H1 (cell line): ENCODE measurements around the gene UBE2E1. TPM values are rescaled to one million over a fixed set of nuclear protein-coding genes. Genes with fewer than 3 reads are reported as not detected.

Experiments
- CTCF ChIA-PET: fragments of 300-600 bp; sonication (Branson Sonifier 250); formaldehyde crosslinking; loops from one replicate; lab custom pipeline; 2021; ENCODE audit not compliant: partially characterized antibody; lab: Charles Lee
- POLR2A ChIA-PET: fragments of 300-600 bp; sonication (Branson Sonifier 250); formaldehyde crosslinking; loops from one replicate; lab custom pipeline; 2021; ENCODE audit warnings: inconsistent platforms; ENCODE audit not compliant: partially characterized antibody; lab: Charles Lee
- DNase-seq, 2 experiments: peaks; one replicate each; pipeline versions ENCODE4 v3.0.0 to v3.0.0-alpha.2; 2010 to 2022; ENCODE audit warnings: low spot score in 2 of 2, low read depth in 1 of 2, mixed read lengths in 1 of 2
- FAIRE-seq: peaks from 2 replicates; lab custom pipeline; 2011; peaks lifted over from hg19 to GRCh38; lab: Jason Lieb, UNC
- H2AFZ ChIP-seq: 2 replicates; pipeline ENCODE4 v1.8.1; 2012; ENCODE audit warnings: low read length, inconsistent platforms
- H2AK5ac ChIP-seq: 2 replicates; pipeline ENCODE4 v1.6.1; 2013; ENCODE audit warnings: low read depth, low read length
- H2BK120ac ChIP-seq: replicated peaks from 2 replicates; pipeline ENCODE3; 2013; ENCODE audit warnings: low read depth, low read length, inconsistent platforms
- H2BK12ac ChIP-seq: 2 replicates; pipeline ENCODE4 v1.6.1; 2013; ENCODE audit warnings: low read depth, low read length
- H2BK15ac ChIP-seq: 2 replicates; pipeline ENCODE4 v1.6.1; 2013; ENCODE audit warnings: low read length
- H2BK20ac ChIP-seq: 2 replicates; pipeline ENCODE4 v1.6.1; 2013; ENCODE audit warnings: low read length
- H2BK5ac ChIP-seq: 2 replicates; pipeline ENCODE4 v1.6.1; 2013; ENCODE audit warnings: low read depth, low read length
- H3K14ac ChIP-seq: 2 replicates; pipeline ENCODE4 v1.6.1; 2013; ENCODE audit warnings: inconsistent platforms; ENCODE audit not compliant: insufficient read length
- H3K18ac ChIP-seq: 2 replicates; pipeline ENCODE4 v1.6.1; 2013; ENCODE audit warnings: low read length; ENCODE audit errors: extremely low read depth
- H3K23ac ChIP-seq: 2 replicates; pipeline ENCODE4 v1.6.1; 2013; ENCODE audit warnings: inconsistent platforms; ENCODE audit not compliant: insufficient read length
- H3K23me2 ChIP-seq: 2 replicates; pipeline ENCODE4 v1.6.1; 2013; ENCODE audit warnings: low read depth, low read length
- H3K27ac ChIP-seq: 2 replicates; pipeline ENCODE4 v1.6.1; 2011; ENCODE audit warnings: low read depth, low read length, inconsistent platforms
- H3K27me3 ChIP-seq, 4 experiments: replicated peaks in 1 of 4; 1 replicate in 1 of 4; 2 replicates in 3 of 4; pipeline versions ENCODE4 v1.6.1 to v1.8.1; 2011 to 2013; ENCODE audit warnings: low read length in 3 of 4, mild to moderate bottlenecking in 3 of 4, inconsistent platforms in 2 of 4, mixed read lengths in 2 of 4, moderate library complexity in 1 of 4; ENCODE audit not compliant: control insufficient read depth in 3 of 4, insufficient read depth in 3 of 4; ENCODE audit errors: extremely low read depth in 1 of 4
- H3K36me3 ChIP-seq, 4 experiments: 2 replicates each; pipeline versions ENCODE4 v1.6.1 to v1.8.1; 2011 to 2013; ENCODE audit warnings: mild to moderate bottlenecking in 4 of 4, low read length in 3 of 4, moderate library complexity in 2 of 4, control low read depth in 1 of 4, inconsistent platforms in 1 of 4; ENCODE audit not compliant: insufficient read depth in 4 of 4, control insufficient read depth in 2 of 4
- H3K4ac ChIP-seq: replicated peaks from 2 replicates; pipeline ENCODE3; 2013; ENCODE audit warnings: low read length, low read depth, mixed read lengths, inconsistent platforms; ENCODE audit not compliant: insufficient read length
- H3K4me1 ChIP-seq, 4 experiments: replicated peaks in 1 of 4; 1 replicate in 1 of 4; 2 replicates in 3 of 4; pipeline versions ENCODE4 v1.6.1 to v1.8.1; 2011 to 2013; ENCODE audit warnings: low read length in 3 of 4, inconsistent platforms in 2 of 4, mixed read lengths in 1 of 4; ENCODE audit not compliant: insufficient read depth in 4 of 4, control insufficient read depth in 3 of 4
- H3K4me2 ChIP-seq, 2 experiments: 2 replicates each; pipeline versions ENCODE4 v1.6.1 to v1.8.1; 2011 to 2013; ENCODE audit warnings: low read depth in 2 of 2, low read length in 2 of 2, control low read depth in 1 of 2, inconsistent platforms in 1 of 2, mild to moderate bottlenecking in 1 of 2; ENCODE audit not compliant: insufficient read depth in 1 of 2
- H3K4me3 ChIP-seq, 4 experiments: fragments of 200-600, 300-600 bp in 1 of 4; sonication (generic), shearing (Covaris generic), sonication (Bioruptor Twin) in 1 of 4; 2 replicates each; pipeline versions ENCODE4 v1.5.1 to v1.8.1; 2011 to 2016; ENCODE audit warnings: low read length in 4 of 4, low read depth in 3 of 4, control low read depth in 2 of 4, inconsistent platforms in 2 of 4, mild to moderate bottlenecking in 2 of 4, mixed read lengths in 1 of 4, moderate library complexity in 1 of 4; ENCODE audit not compliant: insufficient read depth in 2 of 4; ENCODE audit errors: extremely low read depth in 1 of 4
- H3K56ac ChIP-seq: replicated peaks from 2 replicates; pipeline ENCODE3; 2013; ENCODE audit warnings: low read depth, mild to moderate bottlenecking, mixed read lengths, low read length, inconsistent platforms; ENCODE audit not compliant: insufficient read length
- H3K79me1 ChIP-seq: 2 replicates; pipeline ENCODE4 v1.6.1; 2013; ENCODE audit warnings: low read depth, low read length, control low read depth
- H3K79me2 ChIP-seq, 2 experiments: 2 replicates each; pipeline versions ENCODE4 v1.6.1 to v1.8.1; 2012 to 2013; ENCODE audit warnings: low read length in 2 of 2, mild to moderate bottlenecking in 2 of 2, inconsistent platforms in 1 of 2; ENCODE audit not compliant: insufficient read depth in 2 of 2, control insufficient read depth in 1 of 2
- H3K9ac ChIP-seq, 4 experiments: replicated peaks in 1 of 4; 1 replicate in 1 of 4; 2 replicates in 3 of 4; pipeline versions ENCODE4 v1.6.1 to v1.8.1; 2011 to 2013; ENCODE audit warnings: low read depth in 3 of 4, low read length in 3 of 4, control low read depth in 2 of 4, mild to moderate bottlenecking in 2 of 4, moderate library complexity in 2 of 4, inconsistent platforms in 1 of 4; ENCODE audit errors: extremely low read depth in 1 of 4
- H3K9me3 ChIP-seq, 2 experiments: 2 replicates each; pipeline versions ENCODE4 v1.6.1 to v1.8.1; 2012 to 2013; ENCODE audit warnings: mild to moderate bottlenecking in 2 of 2, moderate library complexity in 2 of 2, control low read depth in 1 of 2, inconsistent platforms in 1 of 2, low read depth in 1 of 2, low read length in 1 of 2, mixed read lengths in 1 of 2; ENCODE audit not compliant: insufficient read depth in 2 of 2
- H4K20me1 ChIP-seq, 2 experiments: replicated peaks in 1 of 2; 2 replicates each; pipeline versions ENCODE3 to v1.8.1; 2011 to 2013; ENCODE audit warnings: inconsistent platforms in 2 of 2, low read length in 2 of 2, mild to moderate bottlenecking in 1 of 2; ENCODE audit not compliant: insufficient read depth in 2 of 2, control insufficient read depth in 1 of 2
- H4K5ac ChIP-seq: 2 replicates; pipeline ENCODE4 v1.6.1; 2013; ENCODE audit warnings: low read length, low read depth, mixed read lengths, inconsistent platforms; ENCODE audit not compliant: insufficient read length
- H4K8ac ChIP-seq: 2 replicates; pipeline ENCODE4 v1.8.0; 2013; ENCODE audit warnings: mild to moderate bottlenecking, moderate library complexity, low read length, inconsistent platforms; ENCODE audit not compliant: insufficient read depth; ENCODE audit errors: extremely low read depth
- H4K91ac ChIP-seq: replicated peaks from 2 replicates; pipeline ENCODE3; 2013; ENCODE audit warnings: low read length, mixed read lengths, inconsistent platforms; ENCODE audit not compliant: insufficient read length
- HDAC2 ChIP-seq, 2 experiments: fragments of 300-600 bp in 1 of 2; sonication (generic) in 1 of 2; IDR thresholded peaks; 2 replicates each; pipeline ENCODE4 v1.6.1; 2011 to 2012; ENCODE audit warnings: low read depth in 2 of 2, low read length in 2 of 2, mild to moderate bottlenecking in 2 of 2, moderate library complexity in 2 of 2, borderline replicate concordance in 1 of 2, inconsistent platforms in 1 of 2
- JUN ChIP-seq: IDR thresholded peaks from 2 replicates; pipeline ENCODE4 v1.6.1; 2011; ENCODE audit warnings: low read depth, mild to moderate bottlenecking, improper control_type of control experiment, low read length
- KDM1A ChIP-seq: fragments of 200-600, 300-600 bp; sonication (generic); IDR thresholded peaks from 2 replicates; pipeline ENCODE4 v1.7.1; 2016; ENCODE audit warnings: mild to moderate bottlenecking, low read length, borderline replicate concordance
- SP1 ChIP-seq: IDR thresholded peaks from 2 replicates; pipeline ENCODE4 v1.6.1; 2011; ENCODE audit warnings: low read depth, low read length
- WGBS, 2 experiments: shearing (Covaris generic) in 1 of 2; methylation state at CpG; one replicate each; pipeline versions ENCODE4 v1.1.6 to v1.1.7; 2013 to 2015; ENCODE audit warnings: low lambda C conversion rate in 2 of 2, mixed read lengths in 2 of 2, inconsistent platforms in 1 of 2, low coverage in 1 of 2, missing lambda C conversion rate in 1 of 2; ENCODE audit not compliant: insufficient replicate concordance in 2 of 2, insufficient coverage in 1 of 2, insufficient read length in 1 of 2; ENCODE audit errors: extremely low coverage in 1 of 2, missing lambda C conversion rate in 1 of 2; 5-methylcytosine and 5-hydroxymethylcytosine counted together
- polyA plus RNA-seq, 7 experiments: library from polyadenylated mRNA; depleted of rRNA in 3 of 7; stranded (reverse) in 5 of 7; unstranded in 2 of 7; fragments of >200 nt in 5 of 7; fragments of 200-250 nt in 2 of 7; gene quantifications; 1 replicate in 5 of 7; 2 replicates in 1 of 7; 4 replicates in 1 of 7; pipeline versions ENCODE4 v1.2.1 to v1.2.3, GENCODE V29; 2011 to 2013; ENCODE audit warnings: missing spikeins in 2 of 7, mixed read lengths in 2 of 7
- total RNA-seq: library from RNA; stranded (reverse); fragmentation: NEBNext Ultra II Directional; extraction: Animal tissue kit (Norgen Biotek cat#: 25700); gene quantifications from 2 replicates; pipeline ENCODE4 v1.2.1, GENCODE V29; 2021

Gene UBE2E1
- total and polyA plus RNA-seq, 2 of the 8 experiments (the other 6 are each of a cell fraction or from before 2014, with no cell fraction given): 109 to 141 TPM

GRCh38 chr3:23791678-23792077, 14.1 kb upstream of the UBE2E1 start:
- H3K56ac ChIP-seq: no peak overlapping the region
- H3K79me1 ChIP-seq: no peaks in the 10 kb centered on the region
- no peak overlapping the region for H3K27ac ChIP-seq
- no peak overlapping the region for H3K18ac ChIP-seq
- H3K4ac ChIP-seq: no peak overlapping the region
- H2AFZ ChIP-seq: no peak overlapping the region
- ChIA-PET POLR2A (interaction anchor here (1.0 to 1.2 kb wide), 2 partner anchors 28 to 126 kb away, joined by 3 to 5 read pairs; partner anchors contain the start of gene RPL15), CTCF (interaction anchor here (1.0 to 1.4 kb wide), 3 partner anchors 14 to 71 kb away, joined by 3 read pairs; no protein-coding TSS in a partner anchor)
- H4K8ac ChIP-seq: no peak overlapping the region
- H3K4me3 ChIP-seq: no peak overlapping the region
- no peak overlapping the region for H3K14ac ChIP-seq
- no peaks in the 10 kb centered on the region for H3K36me3 ChIP-seq
- no peak overlapping the region for H2BK15ac ChIP-seq
- H2AK5ac ChIP-seq: no peak overlapping the region
- H4K5ac ChIP-seq: no peak overlapping the region
- H3K79me2 ChIP-seq: no peaks in the 10 kb centered on the region
- no peaks in the 10 kb centered on the region for H3K23me2 ChIP-seq
- H4K91ac ChIP-seq: no peak overlapping the region
- TF ChIP-seq HDAC2 (IDR thresholded peaks at IDR 0.05; ENCODE audit: borderline replicate concordance in 1 of 2, low read depth in 2 of 2, low read length in 2 of 2) (no peak), JUN (no peak), SP1 (no peak), KDM1A (peak; percentile 74)
- no peaks in the 10 kb centered on the region for H3K27me3 ChIP-seq
- no peak for FAIRE-seq
- no peak overlapping the region for H2BK12ac ChIP-seq
- 75% methylated on average over 2 of the region's 2 CpGs; no CpG with 5 or more reads in 1 of the 2 experiments for WGBS, 2 experiments
- no peak overlapping the region for H2BK20ac ChIP-seq
- H3K4me2 ChIP-seq: no peak overlapping the region
- H4K20me1 ChIP-seq: no peaks in the 10 kb centered on the region
- H3K9ac ChIP-seq: no peak overlapping the region
- no peak overlapping the region for H2BK5ac ChIP-seq
- no peak overlapping the region for H2BK120ac ChIP-seq
- no peak for DNase-seq
- no peaks in the 10 kb centered on the region; a peak in 1 of 7 replicates for H3K4me1 ChIP-seq
- H3K23ac ChIP-seq: no peak overlapping the region
- H3K9me3 ChIP-seq: no peaks in the 10 kb centered on the region
